ENCODE measurements around the gene DDX60. TPM values are rescaled to one million over a fixed set of nuclear protein-coding genes. Genes with fewer than 3 reads are reported as not detected.
"Not testable (repeated sequence)": the region's sequence is repeated elsewhere in the genome, so short reads cannot be mapped to it uniquely, and the experiment has no call there.

Gene DDX60
- total and polyA plus RNA-seq, 4 experiments from 2014 or later: 25.7 to 33.9 (median 31.9) TPM

GRCh38 chr4:168304744-168305459 lies 13.7 kb downstream of the DDX60 start:
- H3K4me1 Mint-ChIP-seq: peaks cover 15 to 26% (median 15%) of the 10 kb centered on the region in 4 donors
- Histone ChIP-seq H3K27me3 (ENCODE audit: insufficient read depth, low read length) (no peaks in the 10 kb centered on the region), H3K9me3 (ENCODE audit: control insufficient read depth in 1 of 2, low read length in 2 of 2) (no peaks in the 10 kb centered on the region), H3K27ac (ENCODE audit: low read depth, low read length) (no peak overlapping the region), H3K36me3 (ENCODE audit: insufficient read depth, low read length) (peaks cover 17% of the 10 kb centered on the region), H3K4me3 (ENCODE audit: low read length in 2 of 2) (no peak overlapping the region), H3K4me1 (ENCODE audit: insufficient read depth, low read length) (peaks cover 9% of the 10 kb centered on the region)
- H3K4me3 Mint-ChIP-seq: no peak overlapping the region
- DNase-seq: no peak
- ChIA-PET CTCF (ENCODE audit: partially characterized antibody) (interaction anchor here (1.6 to 2.1 kb wide), 3 partner anchors 13 to 247 kb away, joined by 4 to 6 read pairs (median 4); partner anchors contain the start of gene DDX60), POLR2A (ENCODE audit: partially characterized antibody) (interaction anchor here (0.8 to 2.1 kb wide), 2 partner anchors 13 to 175 kb away, joined by 3 to 8 read pairs; partner anchors contain the start of genes DDX60 and DDX60L)
- intact Hi-C loops (cut with micrococcal nuclease): no loop called here
- H3K27ac Mint-ChIP-seq: no peak overlapping the region
- H3K36me3 Mint-ChIP-seq: peaks cover 61 to 64% of the 10 kb centered on the region in 2 donors
- H3K9me3 Mint-ChIP-seq: no peaks in the 10 kb centered on the region
- H3K27me3 Mint-ChIP-seq: no peaks in the 10 kb centered on the region

GRCh38 chr4:168303430-168303829 lies 15.1 kb downstream of the DDX60 start:
- H3K27me3 Mint-ChIP-seq; H3K4me3 ChIP-seq (ENCODE audit: low read length in 2 of 2); H3K4me1 ChIP-seq (ENCODE audit: insufficient read depth, low read length); intact Hi-C loops (cut with micrococcal nuclease); H3K4me3 Mint-ChIP-seq; H3K9me3 ChIP-seq (ENCODE audit: control insufficient read depth in 1 of 2, low read length in 2 of 2); POLR2A ChIA-PET (ENCODE audit: partially characterized antibody); H3K9me3 Mint-ChIP-seq; H3K27ac ChIP-seq (ENCODE audit: low read depth, low read length); H3K27me3 ChIP-seq (ENCODE audit: insufficient read depth, low read length); DNase-seq: not testable (repeated sequence)
- Mint-ChIP-seq H3K4me1 (peaks cover 15 to 24% (median 17%) of the 10 kb centered on the region in 4 donors), H3K27ac (peak overlapping the region in 1 of 7 donors; percentile 41), H3K36me3 (peaks cover 63 to 64% of the 10 kb centered on the region in 2 donors)
- peaks cover 11% of the 10 kb centered on the region for H3K36me3 ChIP-seq (ENCODE audit: insufficient read depth, low read length)
- CTCF ChIA-PET (ENCODE audit: partially characterized antibody): interaction anchor here (1.6 kb wide), 1 partner anchor 170 kb away, joined by 4 read pairs; no protein-coding TSS in a partner anchor

- Mint-ChIP-seq H3K36me3 (peaks cover 60 to 66% of the 10 kb centered on the region in 2 donors), H3K27ac (no peak overlapping the region), H3K4me1 (peaks cover 0 to 12% (median 5%) of the 10 kb centered on the region in 4 donors), H3K9me3 (no peaks in the 10 kb centered on the region), H3K4me3 (no peak overlapping the region), H3K27me3 (no peaks in the 10 kb centered on the region)
- H3K9me3 ChIP-seq (ENCODE audit: control insufficient read depth in 1 of 2, low read length in 2 of 2): no peaks in the 10 kb centered on the region
- POLR2A ChIA-PET (ENCODE audit: partially characterized antibody): no interaction called here
- intact Hi-C loops (cut with micrococcal nuclease): no loop called here
- H3K27me3 ChIP-seq (ENCODE audit: insufficient read depth, low read length): no peaks in the 10 kb centered on the region
- H3K4me1 ChIP-seq (ENCODE audit: insufficient read depth, low read length): no peaks in the 10 kb centered on the region
- no peak overlapping the region for H3K4me3 ChIP-seq (ENCODE audit: low read length in 2 of 2)
- CTCF ChIA-PET (ENCODE audit: partially characterized antibody): no interaction called here
- H3K27ac ChIP-seq (ENCODE audit: low read depth, low read length): no peak overlapping the region
- no peak for DNase-seq
- peaks cover 19% of the 10 kb centered on the region for H3K36me3 ChIP-seq (ENCODE audit: insufficient read depth, low read length)
These were observed 25.1 kb downstream of the DDX60 start for GRCh38 chr4:168293386-168293975.

- Histone ChIP-seq H3K27me3 (ENCODE audit: insufficient read depth, low read length) (no peaks in the 10 kb centered on the region), H3K9me3 (ENCODE audit: control insufficient read depth in 1 of 2, low read length in 2 of 2) (no peaks in the 10 kb centered on the region), H3K4me3 (ENCODE audit: low read length in 2 of 2) (no peak overlapping the region), H3K4me1 (ENCODE audit: insufficient read depth, low read length) (no peaks in the 10 kb centered on the region), H3K36me3 (ENCODE audit: insufficient read depth, low read length) (peaks cover 19% of the 10 kb centered on the region), H3K27ac (ENCODE audit: low read depth, low read length) (no peak overlapping the region)
- peaks cover 53 to 62% of the 10 kb centered on the region in 2 donors for H3K36me3 Mint-ChIP-seq
- intact Hi-C loops (cut with micrococcal nuclease): no loop called here
- H3K4me1 Mint-ChIP-seq: peaks cover 0 to 9% (median 4%) of the 10 kb centered on the region in 4 donors
- no peak overlapping the region for H3K4me3 Mint-ChIP-seq
- no peak for DNase-seq
- ChIA-PET CTCF (ENCODE audit: partially characterized antibody) (no interaction called here), POLR2A (ENCODE audit: partially characterized antibody) (interaction anchor here (1.2 kb wide), 1 partner anchor 27 kb away, joined by 3 read pairs; no protein-coding TSS in a partner anchor)
- H3K27ac Mint-ChIP-seq: peak overlapping the region in 1 of 7 donors; percentile 29
- no peaks in the 10 kb centered on the region for H3K9me3 Mint-ChIP-seq
- H3K27me3 Mint-ChIP-seq: no peaks in the 10 kb centered on the region
These were observed 27.3 kb downstream of the DDX60 start for GRCh38 chr4:168291242-168291641.

- H3K4me1 ChIP-seq (ENCODE audit: insufficient read depth, low read length); POLR2A ChIA-PET (ENCODE audit: partially characterized antibody); intact Hi-C loops (cut with micrococcal nuclease): not testable (repeated sequence)
These were observed 32.7 kb downstream of the DDX60 start for GRCh38 chr4:168285850-168286249.

GRCh38 chr4:168279556-168279955 lies 39.0 kb downstream of the DDX60 start:
- peaks cover 65 to 74% of the 10 kb centered on the region in 2 donors for H3K36me3 Mint-ChIP-seq
- H3K36me3 ChIP-seq (ENCODE audit: insufficient read depth, low read length): peaks cover 6% of the 10 kb centered on the region

More at GRCh38 chr4:168285850-168286249, 32.7 kb downstream of the DDX60 start:
- H3K4me1 Mint-ChIP-seq; H3K27me3 Mint-ChIP-seq; H3K4me3 Mint-ChIP-seq; H3K9me3 Mint-ChIP-seq; DNase-seq; H3K36me3 ChIP-seq (ENCODE audit: insufficient read depth, low read length); H3K9me3 ChIP-seq (ENCODE audit: control insufficient read depth in 1 of 2, low read length in 2 of 2); H3K27ac ChIP-seq (ENCODE audit: low read depth, low read length); H3K4me3 ChIP-seq (ENCODE audit: low read length in 2 of 2); H3K27me3 ChIP-seq (ENCODE audit: insufficient read depth, low read length); CTCF ChIA-PET (ENCODE audit: partially characterized antibody): not testable (repeated sequence)
- Mint-ChIP-seq H3K27ac (peak overlapping the region in 1 of 7 donors; percentile 5), H3K36me3 (peaks cover 56 to 60% of the 10 kb centered on the region in 2 donors)

GRCh38 chr4:168275836-168276235 lies 42.7 kb downstream of the DDX60 start:
- Mint-ChIP-seq H3K36me3 (peaks cover 79 to 80% of the 10 kb centered on the region in 2 donors), H3K27me3 (no peaks in the 10 kb centered on the region), H3K9me3 (no peaks in the 10 kb centered on the region), H3K4me3 (no peak overlapping the region), H3K27ac (no peak overlapping the region), H3K4me1 (peaks cover 0 to 4% (median under 1%) of the 10 kb centered on the region in 4 donors)
- H3K4me3 ChIP-seq (ENCODE audit: low read length in 2 of 2): no peak overlapping the region
- H3K4me1 ChIP-seq (ENCODE audit: insufficient read depth, low read length): no peaks in the 10 kb centered on the region
- no peak overlapping the region for H3K27ac ChIP-seq (ENCODE audit: low read depth, low read length)
- peaks cover 26% of the 10 kb centered on the region for H3K36me3 ChIP-seq (ENCODE audit: insufficient read depth, low read length)
- POLR2A ChIA-PET (ENCODE audit: partially characterized antibody): no interaction called here
- H3K27me3 ChIP-seq (ENCODE audit: insufficient read depth, low read length): no peaks in the 10 kb centered on the region
- no peak for DNase-seq
- H3K9me3 ChIP-seq (ENCODE audit: control insufficient read depth in 1 of 2, low read length in 2 of 2): no peaks in the 10 kb centered on the region
- CTCF ChIA-PET (ENCODE audit: partially characterized antibody): interaction anchor here (1.4 kb wide), 1 partner anchor 42 kb away, joined by 4 read pairs; the partner anchor contains the start of gene DDX60
- intact Hi-C loops (cut with micrococcal nuclease): no loop called here

More at GRCh38 chr4:168279556-168279955, 39.0 kb downstream of the DDX60 start:
- H3K27ac ChIP-seq (ENCODE audit: low read depth, low read length): no peak overlapping the region
- H3K9me3 Mint-ChIP-seq: no peaks in the 10 kb centered on the region
- H3K4me1 ChIP-seq (ENCODE audit: insufficient read depth, low read length): no peaks in the 10 kb centered on the region
- H3K4me1 Mint-ChIP-seq: peaks cover 0 to 4% (median 3%) of the 10 kb centered on the region in 4 donors
- H3K27me3 Mint-ChIP-seq: no peaks in the 10 kb centered on the region
- ChIA-PET CTCF (ENCODE audit: partially characterized antibody) (no interaction called here), POLR2A (ENCODE audit: partially characterized antibody) (no interaction called here)
- no peaks in the 10 kb centered on the region for H3K27me3 ChIP-seq (ENCODE audit: insufficient read depth, low read length)
- no peak overlapping the region for H3K4me3 ChIP-seq (ENCODE audit: low read length in 2 of 2)
- intact Hi-C loops (cut with micrococcal nuclease): no loop called here
- no peak for DNase-seq
- no peaks in the 10 kb centered on the region for H3K9me3 ChIP-seq (ENCODE audit: control insufficient read depth in 1 of 2, low read length in 2 of 2)
- H3K4me3 Mint-ChIP-seq: no peak overlapping the region
- H3K27ac Mint-ChIP-seq: no peak overlapping the region
